H1 (cell line): ENCODE data around the gene ACTRT3.

ENCODE experiments used
- POLR2A ChIP-seq, 2 experiments: IDR thresholded peaks; 1 replicate in 1 of 2; 2 replicates in 1 of 2; pipeline ENCODE4 v1.6.1; 2011; ENCODE audit warnings: low read depth in 2 of 2, low read length in 2 of 2, mild to moderate bottlenecking in 2 of 2; ENCODE audit errors: control extremely low read depth in 1 of 2
- RFX5 ChIP-seq: IDR thresholded peaks from 2 replicates; pipeline ENCODE4 v1.6.1; 2011; ENCODE audit warnings: low read depth, low read length, improper control_type of control experiment, borderline replicate concordance

- TF ChIP-seq RFX5 = no peak
- no peak for TF ChIP-seq POLR2A (IDR thresholded peaks at IDR 0.05; ENCODE audit: control extremely low read depth in 1 of 2, low read depth in 2 of 2, low read length in 2 of 2)
Measured at GRCh38 chr3:169739067-169739466, 30.3 kb downstream of the ACTRT3 start.
